Measurements from ENCODE around the gene PRR15L.

- no peak for TF ChIP-seq POLR2A (IDR thresholded peaks at IDR 0.05; ENCODE audit: low read length)
- TF ChIP-seq GATA1 (IDR thresholded peaks at IDR 0.05; ENCODE audit: low read depth, low read length), result no peak
These were observed 29.3 kb downstream of the PRR15L start for GRCh38 chr17:47928415-47928814.

All from erythroblast (primary cell).